ENCODE data around the gene SRP72.

DNA sequence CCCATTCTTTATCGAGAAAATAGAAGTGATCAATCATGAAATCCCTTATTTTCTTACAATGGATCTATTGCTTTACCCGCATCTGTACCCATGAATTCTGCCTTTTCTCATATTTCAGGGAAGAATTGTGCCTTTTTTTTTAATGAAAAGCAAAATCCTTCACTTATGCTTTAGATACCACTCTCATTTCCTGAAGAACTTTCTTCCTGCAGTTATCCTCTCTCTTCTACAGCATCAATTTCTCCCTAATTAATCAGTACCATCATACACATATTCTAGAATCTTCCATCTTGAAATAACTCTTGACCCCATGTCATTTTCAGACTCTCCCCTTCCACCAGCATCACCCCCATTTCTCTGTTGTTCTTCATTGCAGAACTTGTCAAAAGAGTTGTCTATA is 64.8 kb downstream of the SRP72 start:
- TF ChIP-seq, protein P1, sequence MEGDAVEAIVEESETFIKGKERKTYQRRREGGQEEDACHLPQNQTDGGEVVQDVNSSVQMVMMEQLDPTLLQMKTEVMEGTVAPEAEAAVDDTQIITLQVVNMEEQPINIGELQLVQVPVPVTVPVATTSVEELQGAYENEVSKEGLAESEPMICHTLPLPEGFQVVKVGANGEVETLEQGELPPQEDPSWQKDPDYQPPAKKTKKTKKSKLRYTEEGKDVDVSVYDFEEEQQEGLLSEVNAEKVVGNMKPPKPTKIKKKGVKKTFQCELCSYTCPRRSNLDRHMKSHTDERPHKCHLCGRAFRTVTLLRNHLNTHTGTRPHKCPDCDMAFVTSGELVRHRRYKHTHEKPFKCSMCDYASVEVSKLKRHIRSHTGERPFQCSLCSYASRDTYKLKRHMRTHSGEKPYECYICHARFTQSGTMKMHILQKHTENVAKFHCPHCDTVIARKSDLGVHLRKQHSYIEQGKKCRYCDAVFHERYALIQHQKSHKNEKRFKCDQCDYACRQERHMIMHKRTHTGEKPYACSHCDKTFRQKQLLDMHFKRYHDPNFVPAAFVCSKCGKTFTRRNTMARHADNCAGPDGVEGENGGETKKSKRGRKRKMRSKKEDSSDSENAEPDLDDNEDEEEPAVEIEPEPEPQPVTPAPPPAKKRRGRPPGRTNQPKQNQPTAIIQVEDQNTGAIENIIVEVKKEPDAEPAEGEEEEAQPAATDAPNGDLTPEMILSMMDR (conservative IDR thresholded peaks at IDR 0.05), result no peak
- TF ChIP-seq ZFX (IDR thresholded peaks at IDR 0.05), result no peak
